Effector CD4-positive, alpha-beta T cell (primary cell): ENCODE measurements around the gene ACTG2.
"Not testable (repeated sequence)": the region's sequence is repeated elsewhere in the genome, so short reads cannot be mapped to it uniquely, and the experiment has no call there.

Experiments used
- DNase-seq: peaks from one replicate; pipeline ENCODE4 v3.0.0-alpha.2; 2020

Gene ACTG2

DNA sequence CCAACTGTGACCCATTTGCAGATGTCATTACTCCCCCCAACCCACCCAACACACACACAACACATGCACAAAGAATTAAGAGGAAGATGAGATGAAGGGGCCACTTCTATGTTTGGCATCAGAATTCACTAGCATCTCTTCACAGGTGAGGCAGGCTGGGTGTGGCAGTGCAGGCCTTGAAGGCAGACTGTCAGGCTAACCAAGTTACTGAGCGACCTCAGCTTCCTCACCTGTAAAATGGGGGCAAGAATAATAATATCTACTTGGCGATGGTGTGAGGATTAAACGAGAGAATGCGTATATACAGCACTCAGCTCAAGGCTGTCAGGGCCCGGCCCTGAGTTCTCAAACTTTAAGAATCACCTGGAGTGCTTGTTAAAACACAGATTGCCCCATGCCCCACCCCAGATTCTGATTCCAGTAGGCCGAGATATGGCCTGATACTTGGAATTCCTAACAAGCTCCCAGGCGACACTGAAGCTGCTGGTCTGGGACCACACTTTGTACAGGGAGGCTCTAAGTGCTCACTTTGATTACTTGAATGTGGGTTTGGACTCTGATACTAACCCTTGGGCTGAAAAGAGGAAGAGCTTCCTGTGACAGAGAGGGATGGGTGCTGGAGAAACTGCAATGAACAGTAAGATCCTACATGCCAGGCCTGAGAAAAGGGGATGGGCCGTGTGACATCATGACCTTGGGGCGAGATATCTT lies 1.1 kb downstream of the ACTG2 start:
- DNase-seq: no peak

DNA sequence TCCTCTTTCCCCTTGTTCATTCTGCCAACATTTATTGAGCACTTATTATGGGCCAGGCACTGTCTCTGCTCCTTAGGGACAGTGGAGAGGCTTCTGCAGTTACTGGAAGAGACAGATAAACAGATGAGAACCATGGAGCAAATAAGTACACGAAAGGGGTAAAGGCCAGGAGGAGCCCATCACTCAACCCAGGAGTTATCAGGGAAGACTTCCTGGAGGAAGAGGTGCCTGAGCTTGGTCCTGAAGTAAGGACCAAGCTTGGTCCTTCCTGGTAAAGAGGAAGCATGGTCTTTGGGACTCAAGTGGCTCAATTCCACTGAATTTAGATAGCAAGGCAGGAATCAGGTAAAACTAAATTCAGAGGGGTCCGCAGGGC lies 1.7 kb downstream of the ACTG2 start:
- DNase-seq: no peak

DNA sequence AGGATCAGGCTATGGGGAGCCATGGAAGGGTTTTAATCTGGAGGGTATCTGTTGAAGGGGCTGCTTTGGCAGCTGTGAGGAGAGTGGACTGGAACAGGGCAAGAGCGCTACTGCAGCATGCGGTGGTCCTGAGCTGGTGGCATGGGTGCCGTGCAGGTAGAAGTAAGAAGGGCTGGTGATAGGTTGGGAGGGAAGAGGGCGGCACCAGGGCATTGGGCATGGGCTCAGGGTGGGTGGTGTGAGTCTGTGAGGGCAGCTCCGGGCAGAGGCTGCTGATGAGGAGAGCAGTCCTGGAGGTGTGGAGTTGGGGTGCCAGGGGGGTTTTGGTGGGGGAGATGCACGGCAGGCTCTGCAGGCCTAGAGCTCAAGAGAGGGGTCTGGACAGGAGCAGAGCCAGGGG lies 2.1 kb downstream of the ACTG2 start:
- no peak for DNase-seq

DNA sequence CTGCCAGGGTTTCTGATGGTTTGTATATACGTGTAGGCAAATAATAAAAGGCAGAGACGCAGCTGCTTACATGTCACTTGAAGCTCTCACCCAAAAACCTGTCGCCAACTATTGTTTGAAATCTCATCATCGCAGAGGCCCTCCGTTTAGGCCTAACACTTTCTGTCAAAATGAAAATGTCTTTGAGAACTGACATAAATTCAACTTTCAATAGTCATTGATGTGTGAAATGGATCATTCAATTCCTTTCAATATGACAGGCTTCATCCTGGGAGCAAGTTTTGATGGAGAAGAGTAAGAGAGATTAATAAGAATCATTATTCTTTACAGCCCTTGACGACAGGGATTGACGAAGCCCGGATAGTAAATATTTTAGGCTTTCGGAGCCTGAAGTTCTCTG lies 2.7 kb downstream of the ACTG2 start:
- DNase-seq: no peak

DNA sequence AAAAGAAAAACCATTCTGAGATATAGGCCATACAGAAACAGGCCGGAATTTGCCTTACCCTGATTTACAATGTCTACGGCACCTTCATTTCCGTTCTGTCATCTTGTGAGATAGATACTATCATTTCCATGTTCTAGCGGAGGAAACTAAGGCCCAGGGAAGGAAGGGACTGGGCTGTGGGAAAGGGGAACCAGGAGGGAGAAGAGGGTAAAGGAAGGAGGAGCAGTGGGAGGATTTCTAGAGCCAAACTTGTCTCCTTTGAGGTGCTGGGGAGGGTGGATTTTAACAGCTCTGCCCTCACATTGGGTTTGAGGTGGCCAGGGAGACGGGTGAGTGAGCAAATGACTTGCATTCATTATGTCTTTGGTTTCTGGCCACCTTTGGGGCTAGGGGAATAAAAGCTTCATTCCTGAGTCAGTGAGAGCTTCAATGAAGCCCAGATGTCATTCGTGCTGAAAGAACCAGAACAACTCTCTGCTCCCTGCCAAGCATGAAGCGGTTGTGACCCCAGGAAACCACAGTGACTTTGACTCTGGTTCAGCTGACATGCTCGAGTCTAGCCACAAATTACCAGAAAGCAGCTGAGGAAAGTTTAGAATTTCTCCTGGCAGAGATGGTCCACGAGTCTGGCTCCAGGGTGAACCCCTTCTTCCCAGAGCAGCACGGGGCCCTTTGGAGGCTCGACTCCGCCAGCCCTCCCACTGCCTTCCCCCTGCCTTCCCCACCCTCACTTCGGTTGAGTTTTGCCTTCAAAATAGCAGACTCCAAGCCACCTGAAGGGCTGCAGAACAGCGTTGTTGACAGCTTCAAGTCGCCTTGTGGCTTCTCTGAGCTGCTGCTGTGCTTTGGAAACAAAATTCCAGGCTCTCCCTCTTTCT lies 3.8 kb downstream of the ACTG2 start:
- DNase-seq: no peak

DNA sequence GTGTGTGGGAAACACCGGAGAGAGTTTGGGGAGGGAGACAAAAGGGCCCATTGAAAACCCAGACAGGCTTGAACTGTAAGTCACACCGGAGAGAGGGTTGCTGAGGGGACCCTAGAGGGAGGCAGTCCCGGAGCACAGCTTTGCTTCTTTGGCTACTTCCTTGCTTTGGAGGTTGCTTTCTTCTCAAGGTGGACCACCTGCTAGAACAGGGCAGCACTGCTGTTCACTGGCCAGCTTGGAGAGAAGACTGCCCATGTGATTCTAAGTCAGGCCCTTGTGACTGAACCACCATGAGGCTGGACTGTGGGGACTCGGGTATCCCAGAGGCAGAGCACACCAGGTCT lies 4.4 kb downstream of the ACTG2 start:
- DNase-seq: no peak

DNA sequence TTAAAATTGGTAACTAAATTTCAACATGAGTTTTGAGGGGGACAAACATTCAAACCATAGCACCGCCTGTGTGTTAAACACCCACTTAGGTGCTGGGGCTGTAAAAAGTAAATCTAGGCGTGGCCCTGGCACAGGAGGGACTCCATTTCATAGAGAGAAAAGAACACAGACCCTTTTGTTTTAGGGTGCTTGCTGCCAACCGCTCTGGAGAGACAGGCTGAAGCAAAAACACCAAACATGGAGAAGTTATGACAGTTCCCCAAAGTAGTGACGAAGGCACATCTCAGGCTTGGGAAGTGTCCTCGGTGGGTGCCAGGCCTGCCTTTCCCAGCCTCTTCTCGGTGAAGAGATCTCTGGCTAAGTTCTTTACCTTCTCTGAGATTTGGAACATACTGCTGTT lies 5.1 kb downstream of the ACTG2 start:
- no peak for DNase-seq

DNA sequence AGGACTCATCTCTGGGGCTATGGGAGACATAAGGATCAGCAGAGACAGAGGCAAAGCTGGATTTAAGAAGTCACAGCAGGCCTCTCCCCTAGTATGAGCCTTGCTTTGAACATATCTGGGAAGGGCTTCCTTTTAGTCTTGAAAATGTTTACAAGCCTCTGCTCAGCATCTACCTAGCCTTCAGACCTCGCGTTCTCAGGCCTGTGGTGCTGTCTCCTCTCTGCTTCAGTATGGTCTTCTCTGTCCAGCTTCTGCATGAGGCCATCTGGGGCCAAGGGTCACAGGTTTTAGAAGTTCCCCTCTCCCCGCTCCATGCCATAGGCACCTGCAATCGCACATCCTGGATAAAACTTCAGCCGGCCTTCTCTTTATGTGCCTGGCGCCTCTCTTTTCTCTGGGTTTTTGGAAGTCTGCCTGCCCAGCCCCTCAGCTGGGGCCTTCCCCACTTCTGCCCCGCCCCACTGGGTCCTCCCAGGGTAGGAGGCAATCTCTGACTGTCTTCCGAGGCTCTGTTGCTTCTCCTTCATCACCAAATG lies 7.1 kb downstream of the ACTG2 start:
- DNase-seq: no peak

DNA sequence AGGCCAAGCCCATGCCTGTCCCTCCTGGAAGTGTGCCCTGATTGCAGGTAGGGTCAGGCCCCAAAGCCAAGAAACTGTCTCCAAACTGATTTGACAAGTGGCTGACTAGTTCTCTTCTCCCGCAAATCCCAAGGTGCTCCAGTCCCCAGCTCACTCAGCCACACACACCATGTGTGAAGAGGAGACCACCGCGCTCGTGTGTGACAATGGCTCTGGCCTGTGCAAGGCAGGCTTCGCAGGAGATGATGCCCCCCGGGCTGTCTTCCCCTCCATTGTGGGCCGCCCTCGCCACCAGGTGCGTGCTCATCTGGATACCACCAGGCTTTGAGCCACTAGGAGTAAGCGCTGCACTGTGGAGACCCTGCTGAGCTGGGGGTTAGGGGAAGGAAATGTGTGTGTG lies 8.3 kb downstream of the ACTG2 start:
- no peak for DNase-seq

DNA sequence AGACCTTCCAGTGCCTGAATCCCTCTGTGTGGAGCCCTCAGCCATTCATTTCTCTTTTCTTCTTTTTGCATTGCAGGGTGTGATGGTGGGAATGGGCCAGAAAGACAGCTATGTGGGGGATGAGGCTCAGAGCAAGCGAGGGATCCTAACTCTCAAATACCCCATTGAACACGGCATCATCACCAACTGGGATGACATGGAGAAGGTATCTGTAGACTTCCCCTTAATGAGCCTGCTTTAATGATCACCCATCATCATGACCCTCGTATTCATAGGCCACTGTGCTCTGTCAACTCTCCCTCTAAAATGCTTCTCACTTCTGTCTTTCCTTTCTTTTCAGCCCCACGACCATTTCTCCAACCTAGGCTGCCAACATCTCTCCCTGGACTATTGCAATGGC lies 9.5 kb downstream of the ACTG2 start:
- no peak for DNase-seq

DNA sequence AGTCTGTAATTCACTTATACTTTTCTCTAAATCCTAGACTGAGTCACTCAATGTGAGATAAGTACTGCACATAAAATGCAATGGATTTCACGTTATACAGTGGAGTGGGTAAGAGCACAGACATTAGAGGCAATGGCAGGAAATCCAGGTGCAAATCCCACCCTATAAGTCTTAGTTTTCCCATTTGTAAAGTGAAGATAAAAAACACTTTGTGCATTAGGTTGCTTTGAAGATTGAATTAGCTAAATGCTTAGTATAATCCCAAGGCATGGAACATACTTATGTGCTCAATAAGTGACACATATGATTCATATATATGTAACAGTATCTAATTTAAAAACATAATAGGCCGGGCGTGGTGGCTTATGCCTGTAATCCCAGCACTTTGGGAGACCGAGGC lies 10.5 kb downstream of the ACTG2 start:
- no peak for DNase-seq

DNA sequence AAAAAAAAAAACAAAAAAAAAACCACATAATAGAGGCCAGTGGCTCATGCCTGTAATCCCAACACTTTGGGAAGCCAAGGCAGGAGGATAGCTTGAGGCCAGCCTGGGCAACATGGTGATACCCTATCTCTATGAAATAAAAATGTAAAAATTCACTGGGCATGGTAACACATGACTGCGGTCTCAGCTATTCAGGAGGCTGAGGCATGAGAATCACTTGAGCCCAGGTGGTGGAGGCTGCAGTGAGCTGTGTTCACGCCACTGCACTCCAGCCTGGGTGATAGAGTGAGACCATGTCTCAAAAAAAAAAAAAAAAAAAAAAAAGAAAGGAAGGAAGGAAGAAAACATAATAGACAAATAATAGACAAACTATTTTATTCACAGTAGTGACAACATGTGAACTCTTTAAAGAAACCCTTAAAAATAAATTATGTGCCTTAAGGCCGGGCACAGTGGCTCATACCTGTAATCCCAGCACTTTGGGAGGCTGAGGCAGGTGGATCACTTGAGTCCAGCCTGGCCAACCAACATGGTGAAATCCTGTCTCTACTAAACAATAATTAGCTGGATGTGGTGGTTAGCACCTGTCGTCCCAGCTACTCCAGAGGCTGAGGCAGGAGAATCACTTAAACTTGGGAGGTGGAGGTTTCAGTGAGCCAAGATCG lies 11.3 kb downstream of the ACTG2 start:
- not testable (repeated sequence) for DNase-seq

DNA sequence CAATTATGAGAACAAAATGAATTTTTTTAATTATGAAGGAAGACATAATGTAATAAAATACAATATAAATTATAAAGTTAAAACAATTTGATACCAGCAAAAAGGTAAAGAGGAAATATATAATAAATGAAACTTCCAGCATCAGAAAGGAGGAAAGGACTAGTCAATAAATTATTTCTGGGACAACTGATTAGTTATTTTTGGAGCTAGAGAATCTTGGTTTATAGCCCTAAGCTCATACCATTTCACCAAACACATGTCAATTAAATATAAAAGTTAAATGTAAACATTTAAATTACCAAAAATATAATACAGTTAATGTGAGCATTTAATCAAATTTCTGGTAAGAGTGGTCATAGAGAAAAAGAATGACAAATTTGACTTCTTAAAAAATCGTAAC lies 12.1 kb downstream of the ACTG2 start:
- DNase-seq: no peak

DNA sequence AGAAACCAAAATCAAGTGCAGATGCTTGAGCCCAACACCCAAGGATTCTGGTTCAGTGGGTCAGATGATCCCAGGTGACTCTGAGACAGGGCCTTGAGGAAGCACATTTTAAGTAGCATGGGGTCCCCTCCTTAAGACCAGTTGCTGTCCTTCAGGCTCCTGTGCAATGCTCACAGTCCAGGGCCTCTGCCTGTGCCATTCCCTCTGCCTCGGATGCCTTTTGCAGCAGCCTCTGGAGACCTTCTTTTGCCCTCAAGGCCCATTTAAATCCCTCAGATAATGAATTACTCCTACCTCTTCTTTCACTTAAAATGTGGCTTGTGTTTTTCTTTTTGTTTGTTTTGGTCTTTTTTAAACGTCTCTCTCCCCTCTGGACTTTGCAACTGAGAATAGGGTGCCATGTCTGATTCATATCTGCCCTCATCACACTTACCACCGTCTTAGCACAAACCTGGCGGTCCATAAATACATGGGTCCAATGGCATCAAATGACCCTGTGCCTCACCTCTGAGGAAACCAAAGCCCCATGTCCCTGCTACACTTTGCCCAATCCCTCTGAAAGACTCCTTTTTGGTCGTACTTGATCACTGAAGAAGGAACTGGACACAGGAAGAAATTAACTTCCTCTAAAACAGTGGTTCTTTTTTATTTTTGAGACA lies 14.2 kb downstream of the ACTG2 start:
- no peak for DNase-seq

DNA sequence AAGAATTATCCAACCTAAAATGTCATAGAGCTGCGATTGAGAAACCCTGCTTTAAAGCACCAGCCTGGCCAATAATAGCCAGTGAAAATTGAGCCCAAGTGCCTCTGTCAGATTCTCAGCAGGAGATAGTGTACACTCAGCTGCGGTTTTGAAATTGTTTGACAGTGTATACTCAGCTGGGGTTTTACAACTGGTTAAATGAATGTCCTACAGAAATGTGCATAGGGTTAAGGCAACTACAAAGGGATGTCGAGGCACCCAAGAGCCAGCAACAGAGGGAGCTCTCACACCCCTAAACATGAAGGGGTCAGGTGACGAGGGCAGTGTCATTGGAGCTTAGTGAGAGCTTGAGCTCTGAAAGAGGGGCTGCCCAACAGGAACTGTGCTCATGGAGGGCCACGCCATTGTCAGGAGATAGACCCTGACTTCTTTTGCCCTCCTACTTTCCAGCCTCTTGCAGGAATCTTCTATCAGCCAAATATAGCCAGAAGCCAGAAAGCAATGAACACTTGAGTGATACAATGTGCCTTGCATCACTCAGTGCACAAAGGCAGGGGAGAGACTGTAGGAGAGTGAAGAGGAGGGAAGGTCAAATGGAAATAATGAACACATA lies 15.1 kb downstream of the ACTG2 start:
- peak; percentile 28 for DNase-seq

DNA sequence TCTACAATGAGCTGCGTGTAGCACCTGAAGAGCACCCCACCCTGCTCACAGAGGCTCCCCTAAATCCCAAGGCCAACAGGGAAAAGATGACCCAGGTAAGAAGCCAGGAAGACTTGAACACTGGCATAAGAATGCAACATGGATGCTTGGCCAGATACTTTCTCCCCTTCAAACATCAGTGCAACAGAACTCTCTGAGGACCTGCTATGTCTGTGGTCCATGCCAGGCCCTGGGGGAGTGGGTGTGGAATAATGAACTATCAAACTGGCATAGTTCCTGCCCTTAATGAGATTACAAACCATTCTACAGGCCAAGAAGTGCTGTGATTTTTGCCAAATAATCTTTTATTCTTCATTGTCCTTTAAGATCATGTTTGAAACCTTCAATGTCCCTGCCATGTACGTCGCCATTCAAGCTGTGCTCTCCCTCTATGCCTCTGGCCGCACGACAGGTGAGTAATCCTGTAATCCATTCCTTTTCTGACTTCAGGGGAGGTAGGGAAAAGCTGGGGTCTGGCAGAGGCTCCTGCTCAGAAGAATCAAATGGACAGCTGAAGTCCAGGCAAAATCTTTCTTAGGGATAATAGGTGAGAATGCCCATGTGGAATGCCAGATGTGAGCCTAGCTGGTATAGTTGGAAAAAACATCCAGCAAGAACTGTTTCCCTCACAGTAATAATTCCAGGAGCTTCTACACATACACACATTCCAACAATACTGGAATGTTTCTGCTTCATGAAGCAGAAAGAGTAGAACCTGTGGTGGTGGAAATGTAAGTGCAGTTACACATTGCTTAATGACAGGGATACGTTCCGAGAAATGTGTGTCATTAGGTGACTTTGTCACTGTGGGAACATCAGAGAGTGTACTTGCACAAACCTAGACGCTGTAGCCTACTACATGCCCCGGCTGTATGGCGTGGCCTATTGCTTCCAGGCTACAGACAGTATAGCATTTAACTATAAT lies 16.2 kb downstream of the ACTG2 start:
- no peak for DNase-seq

DNA sequence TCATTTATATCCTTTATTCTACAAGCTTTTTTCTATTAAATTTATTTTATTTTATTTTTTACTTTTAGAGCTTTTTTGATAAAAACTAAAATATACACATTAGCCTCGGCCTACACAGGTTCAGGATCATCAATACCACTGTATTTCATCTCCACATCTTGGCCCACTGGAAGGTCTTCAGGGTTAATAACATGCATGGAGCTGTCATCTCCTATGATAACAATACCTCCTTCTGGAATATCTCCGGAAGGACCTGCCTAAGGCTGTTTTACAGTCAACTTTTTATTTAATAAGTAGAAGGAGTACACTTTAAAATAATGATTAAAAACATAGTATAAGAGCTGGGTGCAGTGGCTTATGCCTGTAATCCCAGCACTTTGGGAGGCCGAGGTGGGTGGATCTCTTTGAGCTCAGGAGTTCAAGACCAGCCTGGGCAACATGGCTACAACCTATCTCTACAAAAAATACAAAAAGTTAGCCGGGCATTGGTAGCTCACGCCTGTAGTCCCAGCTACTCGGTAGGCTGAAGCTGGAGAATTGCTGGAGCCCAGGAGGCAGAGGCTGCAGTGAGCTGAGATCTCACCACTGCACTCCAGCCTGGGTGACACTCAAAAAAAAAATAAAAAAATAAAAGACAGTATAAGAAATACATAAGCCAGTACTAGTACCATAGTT lies 18.2 kb downstream of the ACTG2 start:
- no peak for DNase-seq

DNA sequence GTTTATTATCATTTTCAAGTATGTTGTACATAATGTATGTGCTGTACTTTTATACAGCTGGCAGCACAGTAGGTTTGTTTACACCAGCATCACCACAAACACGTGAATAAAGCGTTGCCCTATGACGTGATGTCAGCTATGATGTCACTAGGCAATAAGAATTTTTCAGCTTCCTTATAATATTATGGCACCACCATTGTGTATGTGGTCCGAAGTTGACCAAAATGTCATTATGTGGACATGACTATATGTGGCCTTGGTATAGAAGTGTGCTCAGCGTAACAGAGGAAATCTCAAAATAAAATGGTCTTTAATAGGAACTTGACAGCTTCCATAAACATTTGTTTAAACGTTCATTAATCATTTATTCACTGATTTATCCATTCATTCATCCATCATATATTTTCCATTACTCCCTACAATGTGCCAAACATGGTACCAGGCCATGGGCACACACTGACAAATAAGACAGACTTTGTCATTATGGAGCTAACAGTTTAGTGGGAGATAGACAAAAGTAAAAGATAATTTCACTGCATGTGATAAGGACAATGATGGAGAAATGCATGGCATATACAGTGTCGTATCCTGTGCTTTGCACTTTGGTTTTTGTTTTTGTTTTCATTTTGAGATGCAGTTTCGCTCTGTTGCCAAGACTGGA lies 18.9 kb downstream of the ACTG2 start:
- DNase-seq: no peak

DNA sequence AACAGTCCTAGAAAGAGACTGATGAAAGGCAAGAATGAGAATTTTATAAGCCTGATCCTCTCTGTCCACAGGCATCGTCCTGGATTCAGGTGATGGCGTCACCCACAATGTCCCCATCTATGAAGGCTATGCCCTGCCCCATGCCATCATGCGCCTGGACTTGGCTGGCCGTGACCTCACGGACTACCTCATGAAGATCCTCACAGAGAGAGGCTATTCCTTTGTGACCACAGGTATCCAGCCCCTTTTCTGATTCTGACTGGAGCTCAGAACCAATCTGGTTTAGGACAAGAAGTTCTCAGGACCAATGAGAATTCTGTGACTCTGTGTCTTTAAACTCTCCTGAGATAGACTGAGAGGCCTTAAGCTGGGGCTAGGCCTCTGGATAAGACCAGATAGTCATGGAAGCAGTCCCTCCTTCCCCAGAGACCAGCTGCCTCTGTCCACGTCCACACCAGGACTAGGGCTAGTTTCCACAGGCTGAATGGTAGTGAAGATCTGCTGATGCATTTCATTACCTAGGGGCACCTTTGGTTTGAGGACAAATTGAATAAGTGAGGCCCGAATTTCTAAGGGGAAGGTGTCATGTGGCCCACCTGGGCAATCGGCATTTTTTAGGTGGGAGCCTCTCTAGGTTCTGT lies 20.7 kb downstream of the ACTG2 start:
- no peak for DNase-seq

DNA sequence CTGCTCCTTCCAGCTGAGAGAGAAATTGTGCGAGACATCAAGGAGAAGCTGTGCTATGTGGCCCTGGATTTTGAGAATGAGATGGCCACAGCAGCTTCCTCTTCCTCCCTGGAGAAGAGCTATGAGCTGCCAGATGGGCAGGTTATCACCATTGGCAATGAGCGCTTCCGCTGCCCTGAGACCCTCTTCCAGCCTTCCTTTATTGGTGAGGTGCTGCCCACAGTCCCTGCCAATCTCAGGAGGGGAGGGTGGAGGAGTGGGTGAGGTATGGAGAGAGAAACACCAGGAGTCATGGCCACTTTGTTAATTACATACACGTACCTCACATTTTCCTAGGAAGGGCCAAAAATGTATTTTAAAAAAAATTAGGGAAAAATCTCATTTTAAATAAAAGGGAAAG lies 21.9 kb downstream of the ACTG2 start:
- no peak for DNase-seq
